Measurements from ENCODE around the gene NPSR1. TPM values are rescaled to one million over a fixed set of nuclear protein-coding genes. Genes with fewer than 3 reads are reported as not detected.

The NPSR1 gene
- polyA plus RNA-seq, 1 of the 3 experiments (the other 2 are of a cell fraction): not detected

- TF ChIP-seq NRF1 (IDR thresholded peaks at IDR 0.05; ENCODE audit: low read depth, low read length) (no peak), RFX5 (IDR thresholded peaks at IDR 0.05; ENCODE audit: low read length) (no peak), GATA2 (CRISPR knock-in tag; IDR thresholded peaks at IDR 0.05) (no peak)
Observed at GRCh38 chr7:34659472-34660075, 1.6 kb downstream of the NPSR1 start (continued).

- H3K9me2 ChIP-seq: no peaks in the 10 kb centered on the region
- POLR2A ChIA-PET: no interaction called here
- H3K27ac ChIP-seq (ENCODE audit: low read depth in 2 of 2, low read length in 1 of 2): no peak overlapping the region
- H2AFZ ChIP-seq (ENCODE audit: low read depth): no peak overlapping the region
- TF ChIP-seq USF2 (IDR thresholded peaks at IDR 0.05; ENCODE audit: borderline replicate concordance, low read depth, low read length) (no peak), JUND (IDR thresholded peaks at IDR 0.05) (no peak), TCF12 (IDR thresholded peaks at IDR 0.05) (no peak), MEF2A (IDR thresholded peaks at IDR 0.05; ENCODE audit: borderline replicate concordance, low read depth) (no peak), FOXJ3 (CRISPR knock-in tag; IDR thresholded peaks at IDR 0.05) (no peak), SIN3A (IDR thresholded peaks at IDR 0.05; ENCODE audit: borderline replicate concordance, low read depth, low read length) (no peak), FOXM1 (IDR thresholded peaks at IDR 0.05; ENCODE audit: low read depth) (no peak), RAD21 (IDR thresholded peaks at IDR 0.05; ENCODE audit: low read length) (no peak), RCOR1 (IDR thresholded peaks at IDR 0.05; ENCODE audit: low read length) (no peak), RFX5 (IDR thresholded peaks at IDR 0.05; ENCODE audit: low read length) (no peak)
- no peaks in the 10 kb centered on the region for H3F3A ChIP-seq (replicated peaks; ENCODE audit: insufficient read depth)
- peaks cover 50% of the 10 kb centered on the region for H3K27me3 ChIP-seq (ENCODE audit: insufficient read depth)
- no peaks in the 10 kb centered on the region for H3K4me1 ChIP-seq (ENCODE audit: control insufficient read depth in 1 of 2, insufficient read depth in 2 of 2, low read depth in 1 of 2, low read length in 1 of 2)
- H3K9ac ChIP-seq: no peak overlapping the region
- CTCF ChIA-PET: interaction anchor here (0.7 to 3.9 kb wide), 3 partner anchors 10 to 51 kb away, joined by 3 to 20 read pairs (median 3); no protein-coding TSS in a partner anchor
- no peaks in the 10 kb centered on the region for H3K9me3 ChIP-seq
- no peaks in the 10 kb centered on the region for H4K20me1 ChIP-seq (ENCODE audit: insufficient read depth)
- H3K79me2 ChIP-seq (ENCODE audit: insufficient read depth): no peaks in the 10 kb centered on the region
- no peak overlapping the region for H3K4me3 ChIP-seq (ENCODE audit: low read depth in 2 of 2, low read length in 1 of 2)
- DNase-seq: no peak
- 11% methylated on average over 8 of the region's 8 CpGs for WGBS (ENCODE audit: low lambda C conversion rate)
- no peaks in the 10 kb centered on the region for H3K36me3 ChIP-seq (replicated peaks in 1 of 2; ENCODE audit: control insufficient read depth in 1 of 2, insufficient read depth in 2 of 2, low read length in 1 of 2)
- no peak overlapping the region for H3K4me2 ChIP-seq
Observed at GRCh38 chr7:34662058-34662708, 4.2 kb downstream of the NPSR1 start.

- POLR2A ChIA-PET: no interaction called here
- H3K36me3 ChIP-seq (replicated peaks in 1 of 2; ENCODE audit: control insufficient read depth in 1 of 2, insufficient read depth in 2 of 2, low read length in 1 of 2): no peaks in the 10 kb centered on the region
- TF ChIP-seq JUND (IDR thresholded peaks at IDR 0.05) (no peak), FOSL2 (IDR thresholded peaks at IDR 0.05; ENCODE audit: borderline replicate concordance, low read depth) (no peak), FOXM1 (IDR thresholded peaks at IDR 0.05; ENCODE audit: low read depth) (no peak)
- H3K27ac ChIP-seq (ENCODE audit: low read depth in 2 of 2, low read length in 1 of 2): no peak overlapping the region
- peaks cover 47% of the 10 kb centered on the region for H3K27me3 ChIP-seq (ENCODE audit: insufficient read depth)
- no peaks in the 10 kb centered on the region for H3K4me1 ChIP-seq (ENCODE audit: control insufficient read depth in 1 of 2, insufficient read depth in 2 of 2, low read depth in 1 of 2, low read length in 1 of 2)
- no peaks in the 10 kb centered on the region for H3F3A ChIP-seq (replicated peaks; ENCODE audit: insufficient read depth)
- H3K9ac ChIP-seq: no peak overlapping the region
- no peak for DNase-seq
- no peaks in the 10 kb centered on the region for H3K9me3 ChIP-seq
- no peaks in the 10 kb centered on the region for H3K9me2 ChIP-seq
- no peaks in the 10 kb centered on the region for H4K20me1 ChIP-seq (ENCODE audit: insufficient read depth)
- CTCF ChIA-PET: interaction anchor here (3.9 kb wide), 1 partner anchor 10 kb away, joined by 20 read pairs; no protein-coding TSS in a partner anchor
- no peak overlapping the region for H2AFZ ChIP-seq (ENCODE audit: low read depth)
- H3K4me2 ChIP-seq: no peak overlapping the region
- no peak overlapping the region for H3K4me3 ChIP-seq (ENCODE audit: low read depth in 2 of 2, low read length in 1 of 2)
- H3K79me2 ChIP-seq (ENCODE audit: insufficient read depth): no peaks in the 10 kb centered on the region
Observed at GRCh38 chr7:34664755-34665154, 6.7 kb downstream of the NPSR1 start.

All from SK-N-SH (cell line).